CD4-positive, alpha-beta T cell (primary cell): Measurements from ENCODE around the gene KCNS3. TPM values are rescaled to one million over a fixed set of nuclear protein-coding genes. Genes with fewer than 3 reads are reported as not detected.

ENCODE experiments used
- ATAC-seq: fragments of 200-7000 bp; cut with Tn5 transposase; one replicate; pipeline ENCODE4 v1.10.0; 2022; ENCODE audit warnings: mild to moderate bottlenecking; ENCODE audit not compliant: poor library complexity
- CTCF ChIA-PET: fragments of 350-600 bp; sonication (Branson Sonifier 250); formaldehyde crosslinking; loops from one replicate; lab custom pipeline; 2021; ENCODE audit warnings: antibody characterized with exemption, inconsistent platforms; lab: Charles Lee
- POLR2A ChIA-PET: fragments of 350-600 bp; sonication (Branson Sonifier 250); formaldehyde crosslinking; loops from one replicate; lab custom pipeline; 2021; ENCODE audit warnings: antibody characterized with exemption, inconsistent platforms; lab: Charles Lee
- DNase-seq, 14 experiments: peaks; one replicate each; pipeline ENCODE4 v3.0.0-alpha.2; 2013 to 2020; ENCODE audit warnings: mixed read lengths in 2 of 14
- H3K27ac ChIP-seq, 2 donors: one replicate each; pipeline versions ENCODE4 v1.5.1 to v1.7.0; 2013; ENCODE audit warnings: low read length in 2 of 2, low read depth in 1 of 2, mild to moderate bottlenecking in 1 of 2
- H3K27me3 ChIP-seq, 2 experiments: 1 replicate in 1 of 2; 2 replicates in 1 of 2; pipeline versions ENCODE4 v1.6.1 to v1.7.0; 2013; ENCODE audit warnings: low read length in 2 of 2, control low read depth in 1 of 2, mild to moderate bottlenecking in 1 of 2, moderate library complexity in 1 of 2; ENCODE audit not compliant: insufficient read depth in 2 of 2, control insufficient read depth in 1 of 2
- H3K36me3 ChIP-seq: one replicate; pipeline ENCODE4 v1.6.1; 2013; ENCODE audit warnings: low read length, control low read depth; ENCODE audit not compliant: insufficient read depth
- H3K4me1 ChIP-seq: one replicate; pipeline ENCODE4 v1.6.1; 2013; ENCODE audit warnings: low read length, control low read depth; ENCODE audit not compliant: insufficient read depth
- H3K4me3 ChIP-seq: one replicate; pipeline ENCODE4 v1.5.1; 2013; ENCODE audit warnings: mild to moderate bottlenecking, low read length, moderate library complexity
- H3K9me3 ChIP-seq, 2 experiments: 1 replicate in 1 of 2; 2 replicates in 1 of 2; pipeline versions ENCODE4 v1.6.1 to v1.7.0; 2013; ENCODE audit warnings: low read length in 2 of 2, mild to moderate bottlenecking in 2 of 2, control low read depth in 1 of 2, moderate library complexity in 1 of 2; ENCODE audit not compliant: control insufficient read depth in 1 of 2, insufficient read depth in 1 of 2
- H3K27ac Mint-ChIP-seq: one replicate; pipeline ENCODE4 v1.8.0; 2020; ENCODE audit warnings: mixed read lengths
- H3K27me3 Mint-ChIP-seq: one replicate; pipeline ENCODE4 v1.8.0; 2021; ENCODE audit warnings: mixed read lengths
- H3K36me3 Mint-ChIP-seq: one replicate; pipeline ENCODE4 v1.8.0; 2021; ENCODE audit warnings: low read depth, mixed read lengths
- H3K4me1 Mint-ChIP-seq: one replicate; pipeline ENCODE4 v1.8.0; 2021; ENCODE audit warnings: low read depth, mixed read lengths
- H3K4me3 Mint-ChIP-seq: one replicate; pipeline ENCODE4 v1.8.0; 2020; ENCODE audit warnings: mild to moderate bottlenecking, mixed read lengths
- H3K9me3 Mint-ChIP-seq: one replicate; pipeline ENCODE4 v1.8.0; 2020; ENCODE audit warnings: mixed read lengths
- intact Hi-C, 2 experiments: fragments of 100-400 bp; cut with DNase I in 1 of 2; cut with micrococcal nuclease in 1 of 2; formaldehyde crosslinking; loops; one replicate each; pipeline versions ENCODE4 v1.15.1 to v1.9.0; 2023 to 2025; cut with DNase I, micrococcal nuclease
- total RNA-seq, 174 experiments: library from RNA in 2 of 174; stranded (reverse) in 2 of 174; gene quantifications; one replicate each; pipeline ENCODE4 v1.2.3 and lab custom pipeline; 2021 to 2026
- TF ChIP-seq, protein P1 (sequence below): fragments of 200-600 bp; IDR thresholded peaks from one replicate; pipeline ENCODE4 v1.8.0; 2022; ENCODE audit warnings: antibody characterized with exemption, mild to moderate bottlenecking

The KCNS3 gene
- total RNA-seq, 2 experiments from 2014 or later = not detected

DNA sequence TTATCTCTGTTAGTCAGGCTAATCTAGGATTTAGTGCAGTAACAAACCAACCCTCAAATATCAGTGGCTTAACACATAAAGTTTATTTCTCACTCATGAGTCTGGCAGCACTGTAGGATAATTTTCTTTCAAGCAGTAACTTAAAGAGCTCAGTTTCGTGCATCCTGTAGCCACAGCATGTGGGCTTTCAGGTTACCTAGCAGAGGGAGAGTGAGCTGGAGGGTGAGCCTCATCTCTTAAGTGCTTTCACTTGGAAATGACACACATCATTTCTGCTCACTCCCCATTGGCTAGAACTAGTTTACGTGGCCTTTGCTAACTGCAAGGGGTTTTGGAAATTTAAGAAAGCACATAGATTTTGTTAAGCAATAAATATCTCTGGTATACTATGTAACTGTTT lies 96.9 kb downstream of the KCNS3 start:
- H3K4me3 Mint-ChIP-seq = no peak overlapping the region
- H3K9me3 ChIP-seq = no peaks in the 10 kb centered on the region
- H3K4me1 Mint-ChIP-seq = no peaks in the 10 kb centered on the region
- no peak for ATAC-seq
- CTCF ChIA-PET = no interaction called here
- DNase-seq = no peak
- no peaks in the 10 kb centered on the region for H3K9me3 Mint-ChIP-seq
- POLR2A ChIA-PET = no interaction called here
- no peaks in the 10 kb centered on the region for H3K36me3 ChIP-seq
- no peaks in the 10 kb centered on the region for H3K4me1 ChIP-seq
- H3K27me3 Mint-ChIP-seq = no peaks in the 10 kb centered on the region
- intact Hi-C loops = no loop called here
- H3K27ac Mint-ChIP-seq = no peak overlapping the region
- no peak overlapping the region for H3K4me3 ChIP-seq
- H3K27ac ChIP-seq = no peak overlapping the region
- H3K36me3 Mint-ChIP-seq = no peaks in the 10 kb centered on the region
- no peaks in the 10 kb centered on the region for H3K27me3 ChIP-seq
- TF ChIP-seq, protein P1, sequence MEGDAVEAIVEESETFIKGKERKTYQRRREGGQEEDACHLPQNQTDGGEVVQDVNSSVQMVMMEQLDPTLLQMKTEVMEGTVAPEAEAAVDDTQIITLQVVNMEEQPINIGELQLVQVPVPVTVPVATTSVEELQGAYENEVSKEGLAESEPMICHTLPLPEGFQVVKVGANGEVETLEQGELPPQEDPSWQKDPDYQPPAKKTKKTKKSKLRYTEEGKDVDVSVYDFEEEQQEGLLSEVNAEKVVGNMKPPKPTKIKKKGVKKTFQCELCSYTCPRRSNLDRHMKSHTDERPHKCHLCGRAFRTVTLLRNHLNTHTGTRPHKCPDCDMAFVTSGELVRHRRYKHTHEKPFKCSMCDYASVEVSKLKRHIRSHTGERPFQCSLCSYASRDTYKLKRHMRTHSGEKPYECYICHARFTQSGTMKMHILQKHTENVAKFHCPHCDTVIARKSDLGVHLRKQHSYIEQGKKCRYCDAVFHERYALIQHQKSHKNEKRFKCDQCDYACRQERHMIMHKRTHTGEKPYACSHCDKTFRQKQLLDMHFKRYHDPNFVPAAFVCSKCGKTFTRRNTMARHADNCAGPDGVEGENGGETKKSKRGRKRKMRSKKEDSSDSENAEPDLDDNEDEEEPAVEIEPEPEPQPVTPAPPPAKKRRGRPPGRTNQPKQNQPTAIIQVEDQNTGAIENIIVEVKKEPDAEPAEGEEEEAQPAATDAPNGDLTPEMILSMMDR = no peak

DNA sequence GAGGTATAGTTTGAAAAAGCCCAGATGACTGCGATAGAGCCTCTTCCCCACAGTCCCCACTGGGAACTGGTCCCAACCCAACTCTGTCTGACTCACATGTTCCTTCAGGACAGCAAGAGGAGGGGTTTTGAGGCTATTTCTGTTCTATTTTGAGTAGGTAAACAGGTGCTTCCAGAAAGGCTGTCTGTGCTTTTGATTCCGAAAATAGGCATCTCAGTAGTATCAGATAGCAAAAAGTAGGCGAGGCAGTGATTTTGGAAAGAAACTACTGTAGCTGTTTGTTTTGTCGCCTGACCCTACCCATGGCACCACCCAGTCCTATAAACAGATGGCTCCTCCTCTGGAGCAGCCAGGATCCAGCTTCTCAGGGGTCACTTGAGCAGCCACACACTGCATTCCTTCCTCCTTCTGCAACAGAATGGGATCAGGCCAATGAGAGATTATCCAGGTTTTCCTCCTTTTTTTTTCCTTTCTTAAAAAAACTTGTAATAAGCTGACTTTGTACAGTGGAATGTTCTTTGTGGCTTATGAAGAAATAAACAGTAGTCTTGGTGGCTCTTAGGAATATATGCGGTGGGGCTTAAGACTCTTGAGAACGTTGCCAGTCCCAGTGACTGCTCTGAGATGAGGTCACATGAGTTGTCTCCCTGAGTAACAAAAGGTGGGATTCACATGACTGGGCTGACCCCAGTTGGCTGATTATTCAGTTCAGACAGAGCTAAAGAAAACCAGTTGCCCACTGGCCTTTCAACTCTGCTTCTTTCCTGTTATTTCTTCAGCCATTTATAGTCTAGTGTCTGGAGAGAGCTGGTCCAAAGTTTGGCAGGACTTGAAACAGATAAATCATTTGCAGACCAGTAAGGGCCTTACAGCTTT lies 98.6 kb downstream of the KCNS3 start:
- Mint-ChIP-seq H3K4me1 (no peaks in the 10 kb centered on the region), H3K27me3 (no peaks in the 10 kb centered on the region), H3K4me3 (no peak overlapping the region), H3K9me3 (no peaks in the 10 kb centered on the region), H3K36me3 (no peaks in the 10 kb centered on the region), H3K27ac (no peak overlapping the region)
- no peak for DNase-seq
- intact Hi-C loops = no loop called here
- H3K27me3 ChIP-seq = no peaks in the 10 kb centered on the region
- no peak overlapping the region for H3K4me3 ChIP-seq
- TF ChIP-seq, protein P1 = no peak
- no peak for ATAC-seq
- POLR2A ChIA-PET = no interaction called here
- no peaks in the 10 kb centered on the region for H3K4me1 ChIP-seq
- CTCF ChIA-PET = no interaction called here
- no peak overlapping the region for H3K27ac ChIP-seq
- H3K36me3 ChIP-seq = no peaks in the 10 kb centered on the region
- H3K9me3 ChIP-seq = no peaks in the 10 kb centered on the region

DNA sequence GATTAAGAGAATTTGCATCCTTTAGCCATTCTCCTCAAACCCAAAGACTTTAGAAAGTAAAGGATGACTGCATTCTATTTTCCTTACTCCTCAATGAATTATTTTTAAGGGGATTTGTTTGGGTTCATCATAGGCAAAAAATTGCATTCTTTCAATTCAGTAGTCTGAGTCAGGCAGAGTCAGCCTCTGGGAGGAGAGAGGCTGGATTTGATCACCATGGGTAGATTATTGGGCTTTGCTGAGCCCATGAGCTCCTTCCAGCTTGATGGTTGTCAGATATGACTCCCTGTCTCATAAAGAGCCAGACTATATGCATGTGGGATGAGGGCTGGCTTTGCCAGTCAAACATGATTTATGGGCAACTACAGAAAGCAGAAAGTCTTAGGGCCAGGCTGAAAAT lies 101.2 kb downstream of the KCNS3 start:
- Mint-ChIP-seq H3K4me3 (no peak overlapping the region), H3K27me3 (no peaks in the 10 kb centered on the region), H3K27ac (no peak overlapping the region), H3K4me1 (no peaks in the 10 kb centered on the region), H3K36me3 (no peaks in the 10 kb centered on the region), H3K9me3 (no peaks in the 10 kb centered on the region)
- CTCF ChIA-PET = no interaction called here
- Histone ChIP-seq H3K4me3 (no peak overlapping the region), H3K4me1 (no peaks in the 10 kb centered on the region), H3K9me3 (no peaks in the 10 kb centered on the region), H3K36me3 (no peaks in the 10 kb centered on the region), H3K27me3 (no peaks in the 10 kb centered on the region), H3K27ac (no peak overlapping the region)
- ATAC-seq (no peak), DNase-seq (no peak)
- POLR2A ChIA-PET = no interaction called here
- intact Hi-C loops = no loop called here
- TF ChIP-seq, protein P1 = no peak
